T follicular helper cell (primary cell): ENCODE results near the gene CCDC183.
"Not testable (repeated sequence)": the region's sequence is repeated elsewhere in the genome, so short reads cannot be mapped to it uniquely, and the experiment has no call there.

Source experiments
- DNase-seq: peaks from one replicate; pipeline ENCODE4 v3.0.0-alpha.2; 2020; ENCODE audit warnings: low read depth

Gene CCDC183

GRCh38 chr9:136825295-136826187, 29.4 kb downstream of the CCDC183 start:
- DNase-seq, result no peak

GRCh38 chr9:136826188-136826541, 30.0 kb downstream of the CCDC183 start:
- no peak for DNase-seq

- no peak for DNase-seq
These were observed 30.8 kb downstream of the CCDC183 start for GRCh38 chr9:136826703-136827582.

- no peak for DNase-seq
These were observed 31.8 kb downstream of the CCDC183 start for GRCh38 chr9:136827794-136828473.

GRCh38 chr9:136828474-136829140, 32.5 kb downstream of the CCDC183 start:
- DNase-seq, result no peak

GRCh38 chr9:136829412-136829811, 33.3 kb downstream of the CCDC183 start:
- DNase-seq, result no peak

- DNase-seq, result no peak
These were observed 34.1 kb downstream of the CCDC183 start for GRCh38 chr9:136829981-136830885.

GRCh38 chr9:136831002-136831719, 35.0 kb downstream of the CCDC183 start:
- no peak for DNase-seq

- DNase-seq, result no peak
These were observed 35.6 kb downstream of the CCDC183 start for GRCh38 chr9:136831720-136832104.

GRCh38 chr9:136832581-136832980, 36.4 kb downstream of the CCDC183 start:
- no peak for DNase-seq

- DNase-seq, result not testable (repeated sequence)
These were observed 37.4 kb downstream of the CCDC183 start for GRCh38 chr9:136833381-136834048.

GRCh38 chr9:136835162-136835931, 39.2 kb downstream of the CCDC183 start:
- no peak for DNase-seq

GRCh38 chr9:136835932-136836904, 40.1 kb downstream of the CCDC183 start:
- no peak for DNase-seq

- DNase-seq, result no peak
These were observed 41.2 kb downstream of the CCDC183 start for GRCh38 chr9:136837146-136837855.

GRCh38 chr9:136837856-136838277, 41.7 kb downstream of the CCDC183 start:
- DNase-seq, result not testable (repeated sequence)

- DNase-seq, result no peak
These were observed 42.4 kb downstream of the CCDC183 start for GRCh38 chr9:136838314-136839228.
